Uterus (tissue), 2 donors: ENCODE results near the gene H19.

Experiments
- POLR2A ChIP-seq, 2 donors: fragments of 450-650 bp; IDR thresholded peaks; one replicate each; pipeline ENCODE4 v1.6.1; 2016; ENCODE audit warnings: antibody characterized with exemption in 2 of 2, mild to moderate bottlenecking in 1 of 2, moderate library complexity in 1 of 2
- TF ChIP-seq, protein P1 (sequence below), 4 experiments: fragments of 200-600 bp in 2 of 4; fragments of 450-650 bp in 2 of 4; sonication (generic) in 2 of 4; IDR thresholded peaks; one replicate each; pipeline ENCODE4 v1.5.1; 2016 to 2019; ENCODE audit warnings: antibody characterized with exemption in 4 of 4, mild to moderate bottlenecking in 2 of 4, moderate library complexity in 1 of 4

DNA sequence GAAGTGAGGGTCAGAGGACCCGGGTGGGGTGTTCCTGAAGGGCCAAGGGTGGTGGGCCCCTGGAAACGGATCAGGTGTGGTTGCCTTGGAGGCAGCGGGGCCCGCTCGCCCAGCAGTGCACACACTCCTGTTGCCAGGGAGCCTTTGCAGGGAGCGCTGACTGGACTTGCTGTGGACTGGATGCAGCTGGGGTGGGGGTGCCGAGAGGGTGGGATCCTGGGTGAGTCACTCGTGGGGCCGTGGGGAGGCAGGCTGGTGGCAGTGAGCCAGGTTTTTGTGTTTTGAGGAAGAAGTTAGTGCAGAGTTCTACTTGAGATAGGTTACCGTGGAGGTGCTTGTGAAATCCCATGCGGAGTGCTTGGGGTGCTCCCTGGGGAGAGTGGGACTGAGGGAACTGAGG lies 49.3 kb downstream of the H19 start:
- TF ChIP-seq, protein P1, sequence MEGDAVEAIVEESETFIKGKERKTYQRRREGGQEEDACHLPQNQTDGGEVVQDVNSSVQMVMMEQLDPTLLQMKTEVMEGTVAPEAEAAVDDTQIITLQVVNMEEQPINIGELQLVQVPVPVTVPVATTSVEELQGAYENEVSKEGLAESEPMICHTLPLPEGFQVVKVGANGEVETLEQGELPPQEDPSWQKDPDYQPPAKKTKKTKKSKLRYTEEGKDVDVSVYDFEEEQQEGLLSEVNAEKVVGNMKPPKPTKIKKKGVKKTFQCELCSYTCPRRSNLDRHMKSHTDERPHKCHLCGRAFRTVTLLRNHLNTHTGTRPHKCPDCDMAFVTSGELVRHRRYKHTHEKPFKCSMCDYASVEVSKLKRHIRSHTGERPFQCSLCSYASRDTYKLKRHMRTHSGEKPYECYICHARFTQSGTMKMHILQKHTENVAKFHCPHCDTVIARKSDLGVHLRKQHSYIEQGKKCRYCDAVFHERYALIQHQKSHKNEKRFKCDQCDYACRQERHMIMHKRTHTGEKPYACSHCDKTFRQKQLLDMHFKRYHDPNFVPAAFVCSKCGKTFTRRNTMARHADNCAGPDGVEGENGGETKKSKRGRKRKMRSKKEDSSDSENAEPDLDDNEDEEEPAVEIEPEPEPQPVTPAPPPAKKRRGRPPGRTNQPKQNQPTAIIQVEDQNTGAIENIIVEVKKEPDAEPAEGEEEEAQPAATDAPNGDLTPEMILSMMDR (IDR thresholded peaks at IDR 0.05): no peak
- TF ChIP-seq POLR2A (IDR thresholded peaks at IDR 0.05): no peak
